Activated naive CD4-positive, alpha-beta T cell treated with anti-CD3 and anti-CD28 coated beads, Interleukin-2, amount 50 U/mL, for 72 hours (primary cell): Measurements from ENCODE around the gene WFDC10A. TPM values are rescaled to one million over a fixed set of nuclear protein-coding genes. Genes with fewer than 3 reads are reported as not detected.
"Not testable (repeated sequence)": the region's sequence is repeated elsewhere in the genome, so short reads cannot be mapped to it uniquely, and the experiment has no call there.

Source experiments
- ATAC-seq, 2 donors: fragments of 150-1000 bp; cut with Tn5 transposase; 2 replicates each; pipeline ENCODE4 v1.10.0; 2021; ENCODE audit warnings: mild to moderate bottlenecking in 2 of 2, moderate library complexity in 2 of 2
- DNase-seq, 2 donors: peaks; one replicate each; pipeline ENCODE4 v3.0.0; 2021 to 2022; ENCODE audit warnings: low spot score in 2 of 2
- H3K27ac Mint-ChIP-seq, 2 donors: one replicate each; pipeline ENCODE4 v1.8.0; 2022; ENCODE audit warnings: mild to moderate bottlenecking in 2 of 2, mixed read lengths in 2 of 2
- H3K36me3 Mint-ChIP-seq, 2 donors: one replicate each; pipeline ENCODE4 v1.8.0; 2022; ENCODE audit warnings: mixed read lengths in 2 of 2
- H3K9me3 Mint-ChIP-seq, 2 donors: one replicate each; pipeline ENCODE4 v1.8.0; 2022; ENCODE audit warnings: mixed read lengths in 2 of 2
- total RNA-seq, 2 donors: library from RNA; stranded (reverse); gene quantifications; one replicate each; pipeline ENCODE4 v1.2.3, GENCODE V29; 2022

The WFDC10A gene
- total RNA-seq, 2 donors from 2014 or later: not detected

DNA sequence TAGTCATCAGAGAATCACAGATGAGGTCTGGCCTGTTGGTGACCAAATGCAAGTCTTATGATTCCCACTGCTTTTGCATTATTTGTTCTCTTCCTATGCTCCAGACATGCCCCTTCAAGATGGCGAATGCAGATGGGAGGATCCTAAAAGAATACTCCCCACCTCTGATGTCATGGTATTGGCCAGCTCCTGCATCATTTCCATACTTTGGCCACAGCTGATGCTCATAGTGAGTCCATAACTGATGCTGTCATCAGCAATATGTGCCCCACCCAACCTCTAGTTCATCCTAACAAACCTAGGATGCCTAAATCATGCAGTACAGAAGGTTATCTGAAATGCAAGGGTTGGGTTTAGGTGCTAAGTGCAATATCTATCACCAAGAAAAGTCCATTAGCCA lies 7.0 kb downstream of the WFDC10A start:
- no peaks in the 10 kb centered on the region for H3K36me3 Mint-ChIP-seq
- no peak overlapping the region for H3K27ac Mint-ChIP-seq
- no peaks in the 10 kb centered on the region for H3K9me3 Mint-ChIP-seq

DNA sequence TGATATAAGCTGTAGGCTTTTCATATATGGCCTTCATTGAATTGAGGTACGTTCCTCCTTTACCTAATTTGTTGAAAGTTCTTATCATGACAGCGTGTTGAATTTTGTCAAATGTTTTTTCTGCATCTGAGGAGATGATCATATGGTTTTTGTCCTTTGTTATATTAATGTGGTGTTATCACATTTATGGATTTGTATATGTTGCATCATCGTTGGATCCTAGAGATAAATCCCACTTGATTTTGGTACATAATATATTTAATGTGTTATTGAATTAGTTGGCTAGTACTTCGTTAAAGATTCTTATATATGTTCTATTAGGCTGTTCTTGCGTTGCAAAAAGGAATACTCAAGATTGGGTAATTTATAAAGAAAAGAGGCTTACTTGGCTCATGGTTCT lies 10.1 kb downstream of the WFDC10A start:
- H3K36me3 Mint-ChIP-seq: no peaks in the 10 kb centered on the region
- no peaks in the 10 kb centered on the region for H3K9me3 Mint-ChIP-seq
- no peak overlapping the region for H3K27ac Mint-ChIP-seq
- no peak for DNase-seq
- no peak for ATAC-seq

More for the DNA sequence above, 7.0 kb downstream of the WFDC10A start:
- DNase-seq (no peak), ATAC-seq (no peak)

DNA sequence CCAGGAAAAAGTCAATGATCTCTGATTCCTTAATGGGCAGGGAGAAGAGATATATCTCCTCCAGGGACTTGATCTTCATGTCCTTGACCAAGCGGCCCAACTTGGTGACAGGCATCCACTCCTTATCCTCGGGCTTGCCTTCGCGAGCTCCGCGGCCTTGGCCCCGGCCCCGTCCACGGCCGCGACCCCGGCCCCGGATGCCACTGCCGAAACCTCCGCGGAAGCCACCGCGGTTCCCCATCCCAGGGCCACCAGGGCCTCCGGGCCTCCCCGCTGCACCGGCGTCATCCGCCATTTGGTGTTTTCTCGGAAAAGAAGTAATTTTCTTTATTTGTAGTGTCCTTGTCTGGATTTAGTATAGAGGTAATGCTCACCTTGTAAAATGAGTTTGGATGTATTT lies 11.5 kb downstream of the WFDC10A start:
- not testable (repeated sequence) for H3K27ac Mint-ChIP-seq, DNase-seq, H3K9me3 Mint-ChIP-seq, H3K36me3 Mint-ChIP-seq, ATAC-seq

DNA sequence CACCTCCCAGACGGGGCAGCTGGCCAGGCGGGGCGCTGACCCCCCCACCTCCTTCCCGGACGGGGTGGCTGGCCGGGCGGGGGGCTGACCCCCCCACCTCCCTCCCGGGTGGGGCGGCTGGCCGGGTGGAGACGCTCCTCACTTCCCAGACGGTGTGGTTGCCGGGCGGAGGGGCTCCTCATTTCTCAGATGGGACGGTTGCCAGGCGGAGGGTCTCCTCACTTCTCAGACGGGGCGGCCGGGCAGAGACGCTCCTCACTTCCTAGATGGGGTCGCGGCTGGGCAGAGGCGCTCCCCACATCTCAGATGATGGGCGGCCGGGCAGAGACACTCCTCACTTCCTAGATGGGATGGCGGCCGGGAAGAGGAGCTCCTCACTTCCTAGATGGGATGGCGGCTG lies 16.3 kb downstream of the WFDC10A start:
- not testable (repeated sequence) for DNase-seq, H3K27ac Mint-ChIP-seq, H3K36me3 Mint-ChIP-seq, H3K9me3 Mint-ChIP-seq, ATAC-seq

DNA sequence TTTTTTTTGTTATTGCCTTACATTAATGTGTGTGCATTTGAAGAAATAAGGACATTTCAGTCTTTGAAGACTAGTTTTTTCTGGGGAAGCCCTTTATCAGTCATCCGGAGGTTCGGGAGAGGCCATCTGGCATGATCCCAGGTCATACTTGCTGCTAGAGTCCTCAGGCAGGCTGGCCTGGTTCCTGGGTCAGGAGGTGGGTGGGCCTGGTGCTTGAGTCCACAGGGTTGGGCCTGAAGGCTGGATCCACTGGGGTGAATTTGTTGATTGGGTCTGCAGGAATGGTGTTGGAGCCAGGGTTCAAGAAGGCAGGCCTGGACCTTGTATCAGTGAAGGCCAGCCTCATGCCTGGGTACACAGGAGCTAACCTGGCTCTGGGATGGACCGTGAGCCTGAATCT lies 17.3 kb downstream of the WFDC10A start:
- Mint-ChIP-seq H3K36me3 (peaks cover 0 to 7% of the 10 kb centered on the region in 2 donors), H3K27ac (no peak overlapping the region), H3K9me3 (no peaks in the 10 kb centered on the region)
- DNase-seq (no peak), ATAC-seq (no peak)

DNA sequence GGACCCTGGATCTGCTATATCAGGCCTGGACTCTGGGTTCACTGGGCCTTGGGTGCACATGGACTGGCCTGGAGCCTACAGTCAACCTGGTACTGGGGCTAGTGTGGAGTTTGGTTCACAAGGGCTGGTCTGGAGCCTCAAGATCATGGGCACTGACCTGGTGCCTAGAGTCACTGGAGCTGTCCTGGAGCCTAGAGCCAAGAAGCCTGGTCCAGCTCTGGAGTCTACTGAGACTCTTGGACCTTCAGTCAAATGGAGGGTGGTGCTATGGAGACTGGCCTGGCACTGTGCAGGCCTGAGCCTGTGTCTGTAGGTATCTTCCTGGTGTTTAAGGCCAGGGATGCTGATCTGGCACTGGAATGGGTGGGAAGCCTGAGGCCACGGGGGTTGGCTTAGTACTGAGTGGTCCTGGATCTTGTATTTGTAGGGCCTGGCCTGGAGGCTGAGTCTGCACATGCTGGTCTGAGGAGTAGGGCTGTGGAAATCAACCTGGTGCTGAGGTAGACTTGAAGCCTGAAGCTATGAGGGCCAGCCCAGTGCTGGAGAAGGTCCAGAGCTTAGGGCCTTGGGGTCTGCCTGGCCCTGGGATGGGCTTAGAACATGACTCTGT lies 18.0 kb downstream of the WFDC10A start:
- Mint-ChIP-seq H3K36me3 (peaks cover 0 to 7% of the 10 kb centered on the region in 2 donors), H3K9me3 (no peaks in the 10 kb centered on the region), H3K27ac (peak overlapping the region in 1 of 2 donors; percentile 34)
- DNase-seq (no peak), ATAC-seq (no peak)

DNA sequence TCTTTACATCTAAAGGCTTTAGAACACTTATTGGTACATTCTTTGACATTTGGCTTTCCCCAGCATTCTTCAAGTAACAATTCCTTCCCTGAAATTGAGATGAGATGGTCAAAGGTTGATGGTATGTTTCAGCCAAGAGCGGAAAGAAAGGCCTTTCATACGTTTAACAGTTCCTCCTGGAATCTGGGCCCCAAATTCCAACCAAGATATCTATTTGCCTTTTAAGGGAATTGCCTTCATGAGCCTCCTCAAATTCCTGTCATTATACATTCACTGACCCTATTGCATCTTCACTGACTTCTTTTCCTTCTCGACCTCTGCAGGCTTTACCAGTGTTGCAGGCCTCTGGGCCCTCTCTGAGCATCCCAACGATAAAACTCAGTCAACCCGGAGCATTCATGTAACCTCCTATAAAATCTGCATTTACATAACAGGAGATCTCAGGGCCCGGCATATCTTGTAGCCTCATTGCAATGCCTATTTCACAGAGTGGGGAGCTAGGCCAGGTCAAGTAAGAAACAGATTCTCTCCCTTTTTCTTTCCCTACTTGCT lies 19.8 kb downstream of the WFDC10A start:
- peaks cover 0 to 7% of the 10 kb centered on the region in 2 donors for H3K36me3 Mint-ChIP-seq
- DNase-seq: no peak
- ATAC-seq: no peak
- no peaks in the 10 kb centered on the region for H3K9me3 Mint-ChIP-seq
- H3K27ac Mint-ChIP-seq: no peak overlapping the region

DNA sequence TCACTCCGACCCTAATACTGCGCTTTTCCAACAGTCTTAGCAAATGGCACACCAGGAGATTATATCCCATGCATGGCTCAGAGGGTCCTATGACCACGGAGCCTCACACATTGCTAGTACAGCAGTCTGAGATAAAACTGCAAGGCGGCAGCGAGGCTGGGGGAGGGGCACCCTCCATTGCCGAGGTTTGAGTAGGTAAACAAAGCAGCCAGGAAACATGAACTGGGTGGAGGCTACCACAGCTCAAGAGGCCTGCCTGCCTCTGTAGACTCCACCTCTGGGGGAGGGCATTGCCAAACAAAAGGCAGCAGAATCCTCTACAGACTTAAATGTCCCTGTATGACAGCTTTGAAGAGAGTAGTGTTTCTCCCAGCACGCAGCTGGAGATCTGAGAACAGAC lies 22.2 kb downstream of the WFDC10A start:
- H3K36me3 Mint-ChIP-seq, H3K27ac Mint-ChIP-seq, DNase-seq, ATAC-seq, H3K9me3 Mint-ChIP-seq: not testable (repeated sequence)

DNA sequence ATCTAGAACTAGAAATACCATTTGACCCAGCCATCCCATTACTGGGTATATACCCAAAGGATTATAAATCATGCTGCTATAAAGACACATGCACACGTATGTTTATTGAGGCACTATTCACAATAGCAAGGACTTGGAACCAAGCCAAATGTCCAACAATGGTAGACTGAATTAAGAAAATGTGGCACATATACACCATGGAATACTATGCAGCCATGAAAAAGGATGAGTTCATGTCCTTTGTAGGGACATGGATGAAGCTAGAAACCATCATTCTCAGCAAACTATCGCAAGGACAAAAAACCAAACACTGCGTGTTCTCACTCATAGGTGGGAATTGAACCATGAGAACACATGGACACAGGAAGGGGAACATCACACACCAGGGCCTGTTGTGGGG lies 27.5 kb downstream of the WFDC10A start:
- not testable (repeated sequence) for H3K27ac Mint-ChIP-seq, H3K9me3 Mint-ChIP-seq, H3K36me3 Mint-ChIP-seq, DNase-seq, ATAC-seq

DNA sequence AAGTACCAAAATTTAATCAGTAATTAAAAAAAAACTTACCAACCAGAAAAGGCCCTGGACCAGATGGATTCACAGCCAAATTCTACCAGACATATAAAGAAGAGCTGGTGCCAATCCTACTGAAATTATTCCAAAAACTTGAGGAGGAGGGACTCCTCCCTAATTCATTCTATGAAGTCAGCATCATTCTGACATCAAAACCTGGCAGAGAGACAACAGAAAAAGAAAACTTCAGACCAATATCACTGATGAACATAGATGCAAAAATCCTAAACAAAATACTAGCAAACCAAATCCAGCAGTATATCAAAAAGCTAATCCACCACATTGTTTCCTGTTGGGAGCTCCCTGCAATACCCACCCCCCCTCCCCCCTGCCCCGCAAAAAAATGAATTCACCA lies 40.6 kb downstream of the WFDC10A start, which contains the start of gene WFDC11:
TSS of gene WFDC11 (minus strand) at position 101 of the 400 bp plus-strand sequence. CDS start 19,639 bp downstream, outside the sequence.
- Mint-ChIP-seq H3K36me3 (no peaks in the 10 kb centered on the region), H3K27ac (no peak within 1 kb of the TSS), H3K9me3 (peaks cover 0 to 1% of the 10 kb centered on the region in 2 donors)
- DNase-seq (no peak), ATAC-seq (no peak)

DNA sequence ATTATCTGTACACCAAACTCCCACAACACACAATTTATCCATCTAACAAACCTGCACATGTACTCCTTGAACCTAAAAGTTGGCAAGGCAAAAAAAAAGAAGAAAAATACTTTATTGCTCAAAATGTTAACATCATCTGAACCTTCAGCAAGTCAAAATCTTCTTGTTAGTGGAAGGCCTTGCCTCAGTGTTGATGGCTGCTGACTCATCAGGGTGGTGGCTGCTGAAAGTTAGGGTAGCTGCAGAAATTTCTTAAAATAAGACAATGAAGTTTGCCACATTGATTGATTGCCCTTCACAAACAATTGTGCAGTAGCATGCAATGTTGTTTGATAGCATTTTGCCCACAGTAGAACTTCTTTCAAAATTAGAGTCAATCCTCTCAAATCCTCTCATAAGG lies 43.2 kb downstream of the WFDC10A start:
- no peak for ATAC-seq
- H3K27ac Mint-ChIP-seq: no peak overlapping the region
- H3K9me3 Mint-ChIP-seq: peaks cover 2 to 7% of the 10 kb centered on the region in 2 donors
- DNase-seq: no peak
- H3K36me3 Mint-ChIP-seq: no peaks in the 10 kb centered on the region

DNA sequence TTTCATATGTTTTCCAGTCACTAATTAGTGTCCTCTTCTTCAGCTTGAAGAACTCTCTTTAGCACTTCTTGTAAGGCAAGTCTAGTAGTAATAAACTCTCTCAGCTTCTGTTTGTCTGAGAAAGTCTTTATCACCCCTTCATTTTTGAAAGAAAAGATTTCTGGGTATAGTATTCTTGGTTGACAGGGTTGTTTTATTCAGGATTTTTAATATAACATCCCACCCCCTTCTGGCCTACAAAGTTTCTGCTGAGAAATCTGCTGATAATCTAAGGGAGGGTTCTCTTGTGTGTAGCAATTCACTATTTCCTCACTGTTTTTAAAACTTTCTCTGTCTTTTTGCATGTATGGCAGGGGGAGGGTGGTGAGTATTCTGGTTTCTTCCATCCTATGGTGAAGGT lies 50.1 kb downstream of the WFDC10A start:
- Mint-ChIP-seq H3K27ac (no peak overlapping the region), H3K9me3 (peaks cover 23 to 27% of the 10 kb centered on the region in 2 donors), H3K36me3 (peaks cover 7 to 12% of the 10 kb centered on the region in 2 donors)
- DNase-seq: no peak
- ATAC-seq: no peak

Other genes starting within 250 kb of the WFDC10A start
- 10 to 100 TPM; 22.7 to 50.9 TPM for gene DBNDD2, start 221.4 kb upstream of the WFDC10A start, total RNA-seq
- 10 to 100 TPM; 45.0 to 59.1 TPM for gene PIGT, start 213.6 kb upstream of the WFDC10A start, total RNA-seq
- 1 to 10 TPM; 1.2 to 2.5 TPM for gene WFDC2, start 160.0 kb upstream of the WFDC10A start, total RNA-seq
- not detected for gene SPINT3, start 114.1 kb upstream of the WFDC10A start, total RNA-seq
- gene WFDC6, start 90.3 kb upstream of the WFDC10A start, total RNA-seq: not detected
- gene EPPIN, start 82.3 kb upstream of the WFDC10A start, total RNA-seq: not detected
- gene WFDC8, start 50.5 kb upstream of the WFDC10A start, total RNA-seq: not detected
- not detected for gene WFDC9, start 1.5 kb downstream of the WFDC10A start, total RNA-seq
- not detected for gene WFDC11, start 40.5 kb downstream of the WFDC10A start, total RNA-seq
- not detected for gene WFDC13, start 72.3 kb downstream of the WFDC10A start, total RNA-seq
- gene WFDC10B, start 75.3 kb downstream of the WFDC10A start, total RNA-seq: not detected
- gene SPINT4, start 92.6 kb downstream of the WFDC10A start, total RNA-seq: not detected
- under 1 TPM; 0.31 to 0.34 TPM for gene WFDC3, start 162.1 kb downstream of the WFDC10A start, total RNA-seq
- gene DNTTIP1, start 162.2 kb downstream of the WFDC10A start, total RNA-seq: 10 to 100 TPM; 23.2 to 24.4 TPM
- 100 to 1,000 TPM; 200 to 371 TPM for gene UBE2C, start 182.9 kb downstream of the WFDC10A start, total RNA-seq
- gene TNNC2, start 197.6 kb downstream of the WFDC10A start, total RNA-seq: not detected
- gene SNX21, start 204.1 kb downstream of the WFDC10A start, total RNA-seq: 1 to 10 TPM; 2.1 to 2.5 TPM
- 10 to 100 TPM; 29.1 to 31.3 TPM for gene ACOT8, start 227.7 kb downstream of the WFDC10A start, total RNA-seq
- 1 to 10 TPM; 5.7 to 8.4 TPM for gene ZSWIM3, start 227.9 kb downstream of the WFDC10A start, total RNA-seq